Measurements from ENCODE around the gene PLEKHO2. TPM values are rescaled to one million over a fixed set of nuclear protein-coding genes. Genes with fewer than 3 reads are reported as not detected.

PLEKHO2 gene
- polyA plus RNA-seq, 1 donor, result 16.2 TPM

GRCh38 chr15:64855205-64855975 lies 13.7 kb downstream of the PLEKHO2 start:
- Histone ChIP-seq H3K9me3 (ENCODE audit: control insufficient read depth, low read depth, low read length) (no peaks in the 10 kb centered on the region), H3K4me1 (ENCODE audit: control insufficient read depth, insufficient read depth, low read length) (peaks cover 24% of the 10 kb centered on the region), H3K36me3 (ENCODE audit: control insufficient read depth, insufficient read depth, low read length) (peaks cover 50% of the 10 kb centered on the region), H3K27me3 (ENCODE audit: control insufficient read depth, insufficient read depth, low read length) (no peaks in the 10 kb centered on the region), H3K27ac (ENCODE audit: low read length) (no peak overlapping the region), H3K4me3 (ENCODE audit: low read length) (no peak overlapping the region)
- no peak for DNase-seq
- no CpG with 5 or more reads among the region's 7 CpGs for WGBS (ENCODE audit: insufficient coverage, low lambda C conversion rate)

- H3K27me3 ChIP-seq (ENCODE audit: control insufficient read depth, insufficient read depth, low read length), result no peaks in the 10 kb centered on the region
- peaks cover 20% of the 10 kb centered on the region for H3K4me1 ChIP-seq (ENCODE audit: control insufficient read depth, insufficient read depth, low read length)
- 0% methylated on average over 1 of the region's 5 CpGs for WGBS (ENCODE audit: insufficient coverage, low lambda C conversion rate)
- H3K4me3 ChIP-seq (ENCODE audit: low read length), result no peak overlapping the region
- H3K36me3 ChIP-seq (ENCODE audit: control insufficient read depth, insufficient read depth, low read length), result peaks cover 54% of the 10 kb centered on the region
- peak overlapping the region; percentile 71 for H3K27ac ChIP-seq (ENCODE audit: low read length)
- no peaks in the 10 kb centered on the region for H3K9me3 ChIP-seq (ENCODE audit: control insufficient read depth, low read depth, low read length)
- DNase-seq, result peak; percentile 67
Observed at GRCh38 chr15:64856429-64857145, 14.9 kb downstream of the PLEKHO2 start.

- Histone ChIP-seq H3K36me3 (ENCODE audit: control insufficient read depth, insufficient read depth, low read length) (peaks cover 59% of the 10 kb centered on the region), H3K4me1 (ENCODE audit: control insufficient read depth, insufficient read depth, low read length) (peaks cover 20% of the 10 kb centered on the region), H3K27ac (ENCODE audit: low read length) (peak overlapping the region; percentile 71), H3K4me3 (ENCODE audit: low read length) (no peak overlapping the region), H3K9me3 (ENCODE audit: control insufficient read depth, low read depth, low read length) (no peaks in the 10 kb centered on the region), H3K27me3 (ENCODE audit: control insufficient read depth, insufficient read depth, low read length) (no peaks in the 10 kb centered on the region)
- no CpG with 5 or more reads among the region's 4 CpGs for WGBS (ENCODE audit: insufficient coverage, low lambda C conversion rate)
- no peak for DNase-seq
Observed at GRCh38 chr15:64857421-64857820, 15.7 kb downstream of the PLEKHO2 start.

- no peaks in the 10 kb centered on the region for H3K9me3 ChIP-seq (ENCODE audit: control insufficient read depth, low read depth, low read length)
- peaks cover 20% of the 10 kb centered on the region for H3K4me1 ChIP-seq (ENCODE audit: control insufficient read depth, insufficient read depth, low read length)
- H3K27ac ChIP-seq (ENCODE audit: low read length), result no peak overlapping the region
- no peak overlapping the region for H3K4me3 ChIP-seq (ENCODE audit: low read length)
- no CpG with 5 or more reads among the region's 6 CpGs for WGBS (ENCODE audit: insufficient coverage, low lambda C conversion rate)
- H3K36me3 ChIP-seq (ENCODE audit: control insufficient read depth, insufficient read depth, low read length), result peaks cover 60% of the 10 kb centered on the region
- H3K27me3 ChIP-seq (ENCODE audit: control insufficient read depth, insufficient read depth, low read length), result no peaks in the 10 kb centered on the region
- DNase-seq, result no peak
Observed at GRCh38 chr15:64858021-64858575, 16.4 kb downstream of the PLEKHO2 start.

GRCh38 chr15:64859226-64859625 lies 17.5 kb downstream of the PLEKHO2 start:
- WGBS (ENCODE audit: insufficient coverage, low lambda C conversion rate), result no CpG with 5 or more reads among the region's 2 CpGs
- no peaks in the 10 kb centered on the region for H3K9me3 ChIP-seq (ENCODE audit: control insufficient read depth, low read depth, low read length)
- H3K36me3 ChIP-seq (ENCODE audit: control insufficient read depth, insufficient read depth, low read length), result peaks cover 54% of the 10 kb centered on the region
- H3K27ac ChIP-seq (ENCODE audit: low read length), result no peak overlapping the region
- peaks cover 20% of the 10 kb centered on the region for H3K4me1 ChIP-seq (ENCODE audit: control insufficient read depth, insufficient read depth, low read length)
- no peaks in the 10 kb centered on the region for H3K27me3 ChIP-seq (ENCODE audit: control insufficient read depth, insufficient read depth, low read length)
- DNase-seq, result no peak
- no peak overlapping the region for H3K4me3 ChIP-seq (ENCODE audit: low read length)

GRCh38 chr15:64861331-64861730 lies 19.6 kb downstream of the PLEKHO2 start:
- Histone ChIP-seq H3K27me3 (ENCODE audit: control insufficient read depth, insufficient read depth, low read length) (no peaks in the 10 kb centered on the region), H3K36me3 (ENCODE audit: control insufficient read depth, insufficient read depth, low read length) (peaks cover 44% of the 10 kb centered on the region), H3K9me3 (ENCODE audit: control insufficient read depth, low read depth, low read length) (no peaks in the 10 kb centered on the region), H3K4me3 (ENCODE audit: low read length) (no peak overlapping the region), H3K27ac (ENCODE audit: low read length) (no peak overlapping the region), H3K4me1 (ENCODE audit: control insufficient read depth, insufficient read depth, low read length) (peaks cover 19% of the 10 kb centered on the region)
- WGBS (ENCODE audit: insufficient coverage, low lambda C conversion rate), result no CpG with 5 or more reads among the region's 11 CpGs
- DNase-seq, result no peak

- Histone ChIP-seq H3K4me3 (ENCODE audit: low read length) (no peak overlapping the region), H3K27me3 (ENCODE audit: control insufficient read depth, insufficient read depth, low read length) (no peaks in the 10 kb centered on the region), H3K4me1 (ENCODE audit: control insufficient read depth, insufficient read depth, low read length) (peaks cover 14% of the 10 kb centered on the region), H3K27ac (ENCODE audit: low read length) (no peak overlapping the region), H3K9me3 (ENCODE audit: control insufficient read depth, low read depth, low read length) (no peaks in the 10 kb centered on the region), H3K36me3 (ENCODE audit: control insufficient read depth, insufficient read depth, low read length) (peaks cover 41% of the 10 kb centered on the region)
- no peak for DNase-seq
- 100% methylated on average over 1 of the region's 4 CpGs for WGBS (ENCODE audit: insufficient coverage, low lambda C conversion rate)
Observed at GRCh38 chr15:64861960-64862359, 20.2 kb downstream of the PLEKHO2 start.

GRCh38 chr15:64862408-64862807 lies 20.7 kb downstream of the PLEKHO2 start:
- H3K4me1 ChIP-seq (ENCODE audit: control insufficient read depth, insufficient read depth, low read length), result peaks cover 9% of the 10 kb centered on the region
- H3K36me3 ChIP-seq (ENCODE audit: control insufficient read depth, insufficient read depth, low read length), result peaks cover 43% of the 10 kb centered on the region
- WGBS (ENCODE audit: insufficient coverage, low lambda C conversion rate), result no CpG with 5 or more reads among the region's 1 CpG
- H3K27ac ChIP-seq (ENCODE audit: low read length), result no peak overlapping the region
- H3K9me3 ChIP-seq (ENCODE audit: control insufficient read depth, low read depth, low read length), result no peaks in the 10 kb centered on the region
- no peak for DNase-seq
- H3K27me3 ChIP-seq (ENCODE audit: control insufficient read depth, insufficient read depth, low read length), result no peaks in the 10 kb centered on the region
- no peak overlapping the region for H3K4me3 ChIP-seq (ENCODE audit: low read length)

GRCh38 chr15:64864068-64864467 lies 22.4 kb downstream of the PLEKHO2 start:
- H3K36me3 ChIP-seq (ENCODE audit: control insufficient read depth, insufficient read depth, low read length), result peaks cover 45% of the 10 kb centered on the region
- H3K9me3 ChIP-seq (ENCODE audit: control insufficient read depth, low read depth, low read length), result no peaks in the 10 kb centered on the region
- H3K27ac ChIP-seq (ENCODE audit: low read length), result no peak overlapping the region
- H3K4me3 ChIP-seq (ENCODE audit: low read length), result no peak overlapping the region
- no CpG with 5 or more reads among the region's 1 CpG for WGBS (ENCODE audit: insufficient coverage, low lambda C conversion rate)
- H3K27me3 ChIP-seq (ENCODE audit: control insufficient read depth, insufficient read depth, low read length), result no peaks in the 10 kb centered on the region
- peaks cover 4% of the 10 kb centered on the region for H3K4me1 ChIP-seq (ENCODE audit: control insufficient read depth, insufficient read depth, low read length)
- DNase-seq, result no peak

GRCh38 chr15:64865126-64865997 lies 23.6 kb downstream of the PLEKHO2 start:
- no peaks in the 10 kb centered on the region for H3K9me3 ChIP-seq (ENCODE audit: control insufficient read depth, low read depth, low read length)
- H3K36me3 ChIP-seq (ENCODE audit: control insufficient read depth, insufficient read depth, low read length), result peaks cover 37% of the 10 kb centered on the region
- WGBS (ENCODE audit: insufficient coverage, low lambda C conversion rate), result no CpG with 5 or more reads among the region's 12 CpGs
- H3K27me3 ChIP-seq (ENCODE audit: control insufficient read depth, insufficient read depth, low read length), result no peaks in the 10 kb centered on the region
- no peak overlapping the region for H3K4me3 ChIP-seq (ENCODE audit: low read length)
- peak overlapping the region; percentile 12 for H3K27ac ChIP-seq (ENCODE audit: low read length)
- peaks cover 4% of the 10 kb centered on the region for H3K4me1 ChIP-seq (ENCODE audit: control insufficient read depth, insufficient read depth, low read length)
- no peak for DNase-seq
